ENCODE results near the gene TCF12.
"Not testable (repeated sequence)": the region's sequence is repeated elsewhere in the genome, so short reads cannot be mapped to it uniquely, and the experiment has no call there.

Gene TCF12

GRCh38 chr15:56996746-56997470 lies 78.5 kb downstream of the TCF12 start:
- no peak for DNase-seq (ENCODE audit: low spot score in 2 of 2)
- Mint-ChIP-seq H3K9me3 (no peaks in the 10 kb centered on the region), H3K27ac (no peak overlapping the region), H3K36me3 (peaks cover 10% of the 10 kb centered on the region), H3K4me3 (no peak overlapping the region), H3K4me1 (peaks cover 12% of the 10 kb centered on the region)
- no peak for ATAC-seq

- Mint-ChIP-seq H3K36me3 (peaks cover 6% of the 10 kb centered on the region), H3K4me3 (no peak overlapping the region), H3K27ac (no peak overlapping the region), H3K4me1 (peaks cover 24% of the 10 kb centered on the region), H3K9me3 (no peaks in the 10 kb centered on the region)
- no peak for DNase-seq (ENCODE audit: low spot score in 2 of 2)
- ATAC-seq, result no peak
Observed at GRCh38 chr15:57003418-57003817, 85.0 kb downstream of the TCF12 start.

- H3K4me3 Mint-ChIP-seq, result no peak overlapping the region
- no peaks in the 10 kb centered on the region for H3K9me3 Mint-ChIP-seq
- H3K27ac Mint-ChIP-seq, result no peak overlapping the region
- peaks cover 6% of the 10 kb centered on the region for H3K36me3 Mint-ChIP-seq
- ATAC-seq (no peak), DNase-seq (ENCODE audit: low spot score in 2 of 2) (no peak)
- H3K4me1 Mint-ChIP-seq, result peaks cover 24% of the 10 kb centered on the region
Observed at GRCh38 chr15:57005244-57005643, 86.8 kb downstream of the TCF12 start.

- ATAC-seq; DNase-seq (ENCODE audit: low spot score in 2 of 2); H3K4me3 Mint-ChIP-seq; H3K9me3 Mint-ChIP-seq: not testable (repeated sequence)
- peaks cover 22% of the 10 kb centered on the region for H3K4me1 Mint-ChIP-seq
- peak overlapping the region; percentile 5 for H3K27ac Mint-ChIP-seq
- peaks cover 10% of the 10 kb centered on the region for H3K36me3 Mint-ChIP-seq
Observed at GRCh38 chr15:57007797-57008196, 89.4 kb downstream of the TCF12 start.

- Mint-ChIP-seq H3K27ac (peak overlapping the region; percentile 23), H3K36me3 (peaks cover 5% of the 10 kb centered on the region), H3K4me3 (no peak overlapping the region), H3K4me1 (peaks cover 24% of the 10 kb centered on the region), H3K9me3 (no peaks in the 10 kb centered on the region)
- DNase-seq (ENCODE audit: low spot score in 2 of 2) (no peak), ATAC-seq (no peak)
Observed at GRCh38 chr15:57010724-57011123, 92.3 kb downstream of the TCF12 start.

GRCh38 chr15:57012556-57012955 lies 94.1 kb downstream of the TCF12 start:
- Mint-ChIP-seq H3K4me3 (no peak overlapping the region), H3K4me1 (peaks cover 26% of the 10 kb centered on the region), H3K27ac (no peak overlapping the region), H3K36me3 (peaks cover 5% of the 10 kb centered on the region), H3K9me3 (no peaks in the 10 kb centered on the region)
- ATAC-seq, result no peak
- DNase-seq (ENCODE audit: low spot score in 2 of 2), result no peak

GRCh38 chr15:57014896-57015295 lies 96.5 kb downstream of the TCF12 start:
- H3K4me3 Mint-ChIP-seq; H3K27ac Mint-ChIP-seq; DNase-seq (ENCODE audit: low spot score in 2 of 2); ATAC-seq; H3K9me3 Mint-ChIP-seq; H3K36me3 Mint-ChIP-seq: not testable (repeated sequence)
- peaks cover 25% of the 10 kb centered on the region for H3K4me1 Mint-ChIP-seq

- ATAC-seq (no peak), DNase-seq (ENCODE audit: low spot score in 2 of 2) (no peak)
- Mint-ChIP-seq H3K27ac (no peak overlapping the region), H3K36me3 (peaks cover 5% of the 10 kb centered on the region), H3K9me3 (no peaks in the 10 kb centered on the region), H3K4me1 (peaks cover 25% of the 10 kb centered on the region), H3K4me3 (no peak overlapping the region)
Observed at GRCh38 chr15:57015360-57015759, 96.9 kb downstream of the TCF12 start.

- ATAC-seq (no peak), DNase-seq (ENCODE audit: low spot score in 2 of 2) (no peak)
- Mint-ChIP-seq H3K4me3 (no peak overlapping the region), H3K27ac (no peak overlapping the region), H3K4me1 (peaks cover 25% of the 10 kb centered on the region), H3K36me3 (peaks cover 5% of the 10 kb centered on the region), H3K9me3 (no peaks in the 10 kb centered on the region)
Observed at GRCh38 chr15:57015897-57016296, 97.5 kb downstream of the TCF12 start.

GRCh38 chr15:57017024-57017423 lies 98.6 kb downstream of the TCF12 start:
- Mint-ChIP-seq H3K4me1 (peaks cover 19% of the 10 kb centered on the region), H3K9me3 (no peaks in the 10 kb centered on the region), H3K27ac (no peak overlapping the region), H3K4me3 (no peak overlapping the region), H3K36me3 (peaks cover 5% of the 10 kb centered on the region)
- ATAC-seq (no peak), DNase-seq (ENCODE audit: low spot score in 2 of 2) (no peak)

GRCh38 chr15:57018151-57018550 lies 99.7 kb downstream of the TCF12 start:
- Mint-ChIP-seq H3K4me1 (peaks cover 28% of the 10 kb centered on the region), H3K36me3 (no peaks in the 10 kb centered on the region), H3K9me3 (no peaks in the 10 kb centered on the region), H3K27ac (no peak overlapping the region), H3K4me3 (no peak overlapping the region)
- DNase-seq (ENCODE audit: low spot score in 2 of 2) (no peak), ATAC-seq (no peak)

GRCh38 chr15:57019496-57020160 lies 101.2 kb downstream of the TCF12 start:
- Mint-ChIP-seq H3K9me3 (no peaks in the 10 kb centered on the region), H3K27ac (peak overlapping the region; percentile 2), H3K4me1 (peaks cover 25% of the 10 kb centered on the region), H3K36me3 (no peaks in the 10 kb centered on the region), H3K4me3 (no peak overlapping the region)
- no peak for DNase-seq (ENCODE audit: low spot score in 2 of 2)
- no peak for ATAC-seq

GRCh38 chr15:57025264-57025926 lies 107.0 kb downstream of the TCF12 start:
- peaks cover 2% of the 10 kb centered on the region for H3K9me3 Mint-ChIP-seq
- H3K36me3 Mint-ChIP-seq, result no peaks in the 10 kb centered on the region
- no peak overlapping the region for H3K4me3 Mint-ChIP-seq
- DNase-seq (ENCODE audit: low spot score in 2 of 2) (no peak), ATAC-seq (no peak)
- H3K27ac Mint-ChIP-seq, result no peak overlapping the region
- H3K4me1 Mint-ChIP-seq, result peaks cover 31% of the 10 kb centered on the region

GRCh38 chr15:57026016-57026592 lies 107.7 kb downstream of the TCF12 start:
- H3K27ac Mint-ChIP-seq, result no peak overlapping the region
- DNase-seq (ENCODE audit: low spot score in 2 of 2) (no peak), ATAC-seq (no peak)
- peaks cover 2% of the 10 kb centered on the region for H3K9me3 Mint-ChIP-seq
- H3K36me3 Mint-ChIP-seq, result no peaks in the 10 kb centered on the region
- peaks cover 35% of the 10 kb centered on the region for H3K4me1 Mint-ChIP-seq
- H3K4me3 Mint-ChIP-seq, result no peak overlapping the region

- Mint-ChIP-seq H3K9me3 (peaks cover 2% of the 10 kb centered on the region), H3K4me3 (no peak overlapping the region), H3K36me3 (no peaks in the 10 kb centered on the region), H3K27ac (no peak overlapping the region), H3K4me1 (peaks cover 41% of the 10 kb centered on the region)
- ATAC-seq, result no peak
- DNase-seq (ENCODE audit: low spot score in 2 of 2), result no peak
Observed at GRCh38 chr15:57027596-57027995, 109.2 kb downstream of the TCF12 start.

Data from stimulated activated effector memory CD8-positive, alpha-beta T cell treated with anti-CD3 and anti-CD28 coated beads, Interleukin-12 subunit alpha, Interleukin-12 subunit beta, amount 100 ng/mL, for 72 hours (primary cell).